GM18526 (cell line): ENCODE measurements around the gene SYNDIG1.

Experiments
- POLR2A ChIP-seq: IDR thresholded peaks from 3 replicates; pipeline ENCODE4 v1.6.1; 2011; ENCODE audit not compliant: insufficient read length; ENCODE audit errors: extremely low read depth

SYNDIG1 gene

DNA sequence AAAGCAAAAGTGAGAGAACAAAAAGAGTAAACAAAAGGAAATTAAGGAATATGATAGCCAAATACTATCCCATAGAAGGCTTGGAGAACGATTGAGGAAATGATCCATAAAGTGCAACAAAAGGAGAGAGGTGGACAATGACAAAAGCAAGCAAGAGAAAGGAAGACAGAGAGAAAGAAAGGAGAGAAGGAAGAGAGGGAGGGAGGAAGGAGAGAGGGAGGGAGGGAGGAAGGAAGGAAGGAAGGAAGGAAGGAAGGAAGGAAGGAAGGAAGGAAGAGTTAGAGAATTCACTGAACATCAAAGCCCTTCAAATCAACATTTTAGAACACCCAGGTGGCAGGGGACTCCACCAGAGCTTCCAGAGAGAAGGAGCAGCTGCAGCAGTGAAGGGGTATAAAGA lies 185.0 kb downstream of the SYNDIG1 start:
- TF ChIP-seq POLR2A, result no peak

DNA sequence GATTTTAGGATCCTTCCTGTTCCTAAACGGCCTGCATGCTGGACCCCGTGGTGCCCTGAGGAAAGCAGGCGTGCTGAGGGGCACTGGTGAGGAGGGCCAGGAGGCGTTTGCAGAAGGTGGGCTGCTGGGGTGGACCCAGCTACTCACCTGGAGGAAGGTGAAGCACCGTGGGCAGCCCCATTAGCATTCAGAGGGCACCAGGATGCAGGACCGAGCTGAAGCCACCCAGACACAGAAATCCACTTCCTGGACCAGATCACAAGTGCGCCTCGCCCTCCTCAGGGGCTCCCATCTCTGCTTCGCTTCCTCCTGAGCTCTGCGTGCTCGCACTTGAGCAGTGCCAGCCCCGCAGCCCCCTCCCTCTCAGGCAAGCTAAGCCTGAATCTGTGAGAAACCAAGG lies 187.0 kb downstream of the SYNDIG1 start:
- no peak for TF ChIP-seq POLR2A

DNA sequence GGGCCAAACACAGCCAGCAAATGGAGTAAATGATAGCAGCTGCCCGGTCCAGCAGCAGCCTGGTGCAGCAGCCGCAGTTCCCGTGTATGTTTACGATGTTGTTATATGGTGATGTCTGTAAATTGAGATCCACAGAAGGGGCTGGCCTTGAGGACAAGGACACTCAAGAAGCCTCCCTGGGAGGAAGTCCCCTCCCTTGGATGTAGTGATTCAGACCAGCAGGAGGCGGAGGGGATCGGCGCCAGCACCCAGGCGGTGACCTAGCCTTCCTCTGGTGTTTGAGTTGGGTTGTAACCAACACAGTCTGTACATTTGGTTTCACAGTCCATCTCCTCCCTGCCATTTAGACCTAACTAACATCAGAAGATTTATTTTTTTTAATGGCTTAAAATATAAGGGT lies 187.8 kb downstream of the SYNDIG1 start:
- TF ChIP-seq POLR2A, result no peak

DNA sequence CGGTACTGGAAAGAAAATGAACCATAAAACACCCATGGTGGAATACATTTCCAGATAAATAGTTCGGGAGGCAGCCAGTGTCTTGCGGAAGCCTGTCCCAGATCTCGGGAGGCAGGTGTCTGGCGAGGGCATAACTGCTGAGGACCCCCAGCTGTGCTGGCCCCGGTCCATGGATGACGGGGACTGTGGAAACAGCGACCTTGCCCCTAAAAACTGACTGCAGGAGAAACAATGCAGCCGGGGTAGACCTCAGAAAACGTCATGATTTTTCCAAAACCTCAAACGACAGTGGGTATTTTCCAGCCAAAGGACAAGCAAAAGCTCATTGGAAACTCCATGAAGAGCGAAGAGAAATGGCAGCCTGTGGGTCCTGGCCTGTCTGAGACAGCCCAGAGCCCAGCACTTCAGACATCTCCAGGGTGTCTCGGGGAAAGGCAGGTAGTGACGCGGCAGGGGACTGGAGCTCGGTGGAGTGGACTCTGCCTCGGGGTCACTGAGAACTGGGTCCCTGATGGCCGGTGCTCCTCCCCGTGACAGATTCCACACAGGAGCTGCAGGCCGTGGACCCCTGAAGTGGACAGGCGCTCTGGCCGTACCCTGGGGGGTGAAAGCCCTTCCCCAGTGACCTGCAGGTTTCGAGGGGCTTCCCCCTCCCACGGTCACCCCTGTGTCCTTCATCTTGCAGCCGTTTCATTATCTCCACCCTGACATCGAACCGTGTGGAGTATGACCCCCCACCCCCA lies 188.6 kb downstream of the SYNDIG1 start:
- TF ChIP-seq POLR2A, result no peak

DNA sequence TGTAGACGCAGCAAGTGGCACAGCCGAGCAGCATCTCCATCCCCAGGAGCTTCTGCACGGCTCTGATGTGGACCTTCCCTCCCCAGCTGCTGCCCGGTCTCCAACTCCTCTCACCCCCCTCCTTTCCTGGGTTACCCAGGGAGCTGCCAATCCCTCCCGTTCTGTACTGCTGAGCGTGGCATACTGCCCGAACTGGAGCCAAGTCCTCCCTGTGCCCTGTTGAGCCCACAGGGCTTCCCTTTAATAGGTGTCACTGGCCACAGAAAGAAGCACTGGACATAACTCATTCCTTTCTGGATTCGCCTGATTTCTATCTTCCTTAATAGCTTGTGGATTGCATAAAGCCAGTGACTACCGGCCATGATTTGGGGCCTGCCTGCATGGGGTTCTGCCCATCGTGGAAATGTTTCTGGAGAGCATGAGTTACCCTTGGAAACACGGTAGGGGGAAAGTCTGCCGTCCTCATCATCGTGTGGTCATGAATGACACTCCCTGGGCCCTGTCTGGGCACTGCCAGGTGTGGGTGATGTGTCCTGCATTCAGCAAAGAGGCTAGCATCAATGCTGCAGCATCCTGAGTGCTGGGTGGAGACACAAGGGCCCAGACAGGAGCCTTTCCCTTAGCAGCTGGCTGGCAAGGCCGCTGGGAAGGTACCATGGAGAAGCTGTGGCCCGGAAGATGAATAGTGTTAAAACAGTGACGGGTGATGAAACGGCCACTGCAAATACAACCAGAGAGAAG lies 189.7 kb downstream of the SYNDIG1 start:
- no peak for TF ChIP-seq POLR2A

DNA sequence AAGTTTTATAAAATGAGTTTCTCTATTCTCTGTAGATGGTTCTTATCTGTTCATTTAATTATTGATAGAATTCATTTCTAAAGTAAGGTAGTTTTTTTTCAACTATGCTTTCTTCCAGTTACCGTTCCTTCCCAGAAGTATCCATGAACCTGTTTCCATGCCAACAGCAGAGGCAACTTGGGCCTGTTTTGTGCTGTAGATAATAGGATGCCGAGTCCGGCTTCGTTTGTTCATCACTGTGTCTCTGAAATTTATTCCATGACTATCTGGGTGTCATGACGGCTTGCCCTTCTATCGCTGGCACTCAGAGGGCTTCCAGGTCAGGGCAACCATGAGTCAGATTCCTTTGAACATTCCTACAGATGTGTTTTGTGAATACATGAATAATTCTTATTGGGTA lies 190.4 kb downstream of the SYNDIG1 start:
- no peak for TF ChIP-seq POLR2A

DNA sequence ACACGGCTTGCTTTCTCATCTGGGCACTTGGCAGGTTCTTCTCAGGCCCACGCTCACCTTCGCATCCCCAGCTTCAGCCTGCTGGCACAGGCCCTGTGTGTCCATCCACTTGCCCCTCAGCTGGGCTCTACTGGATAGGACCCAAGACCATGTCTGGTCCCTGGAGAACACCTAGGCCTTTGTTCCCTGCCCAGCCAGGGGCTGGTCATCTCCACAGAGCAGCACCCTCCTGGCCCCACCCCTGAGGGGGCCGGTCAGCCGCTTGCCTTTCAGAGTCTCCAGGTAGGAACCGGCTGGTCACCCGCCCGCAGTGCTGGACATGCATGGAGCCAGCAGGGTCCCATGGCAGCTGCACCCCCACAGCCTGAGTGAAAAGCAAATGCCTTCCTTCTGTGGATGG lies 191.2 kb downstream of the SYNDIG1 start:
- TF ChIP-seq POLR2A, result no peak

DNA sequence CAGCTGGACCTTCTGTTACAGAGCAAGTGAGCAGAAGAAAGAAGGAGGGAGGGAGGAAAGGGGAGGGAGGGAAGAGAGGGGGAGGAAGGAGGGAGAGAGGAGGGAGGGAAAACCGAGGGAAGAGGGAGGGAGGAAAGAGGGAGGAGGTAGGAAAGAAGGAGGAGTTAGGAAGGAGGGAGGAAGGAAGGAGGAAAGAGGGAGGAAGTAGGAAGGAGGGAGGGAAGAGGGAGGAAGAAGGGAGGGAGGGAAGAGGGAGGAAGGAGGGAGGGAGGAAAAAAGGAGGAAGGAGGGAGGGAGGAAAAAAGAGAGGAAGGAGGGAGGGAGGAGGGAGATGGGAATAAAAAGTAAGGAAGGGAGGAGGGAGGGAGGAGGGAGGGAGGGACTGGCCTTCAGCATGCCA lies 191.8 kb downstream of the SYNDIG1 start:
- no peak for TF ChIP-seq POLR2A

DNA sequence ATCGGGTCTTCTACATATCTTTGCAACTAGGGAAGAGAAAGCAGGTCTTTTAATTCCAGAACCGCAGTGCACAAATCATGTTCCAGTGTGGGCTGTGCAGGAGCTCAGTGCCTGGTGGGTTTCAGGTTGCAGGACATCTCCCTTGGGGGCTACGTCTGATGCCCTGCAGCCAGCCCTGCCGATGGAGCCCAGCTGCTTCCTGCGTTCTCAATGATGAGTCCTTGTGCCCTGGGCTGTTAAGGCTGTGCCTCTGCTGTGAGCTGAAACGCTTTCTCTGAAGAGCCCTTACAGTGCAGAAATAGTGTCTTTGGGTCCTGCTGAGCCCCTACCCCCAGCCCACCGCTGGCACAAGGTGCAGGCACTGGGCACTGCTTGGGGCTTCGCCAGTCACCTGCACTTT lies 192.9 kb downstream of the SYNDIG1 start:
- no peak for TF ChIP-seq POLR2A

DNA sequence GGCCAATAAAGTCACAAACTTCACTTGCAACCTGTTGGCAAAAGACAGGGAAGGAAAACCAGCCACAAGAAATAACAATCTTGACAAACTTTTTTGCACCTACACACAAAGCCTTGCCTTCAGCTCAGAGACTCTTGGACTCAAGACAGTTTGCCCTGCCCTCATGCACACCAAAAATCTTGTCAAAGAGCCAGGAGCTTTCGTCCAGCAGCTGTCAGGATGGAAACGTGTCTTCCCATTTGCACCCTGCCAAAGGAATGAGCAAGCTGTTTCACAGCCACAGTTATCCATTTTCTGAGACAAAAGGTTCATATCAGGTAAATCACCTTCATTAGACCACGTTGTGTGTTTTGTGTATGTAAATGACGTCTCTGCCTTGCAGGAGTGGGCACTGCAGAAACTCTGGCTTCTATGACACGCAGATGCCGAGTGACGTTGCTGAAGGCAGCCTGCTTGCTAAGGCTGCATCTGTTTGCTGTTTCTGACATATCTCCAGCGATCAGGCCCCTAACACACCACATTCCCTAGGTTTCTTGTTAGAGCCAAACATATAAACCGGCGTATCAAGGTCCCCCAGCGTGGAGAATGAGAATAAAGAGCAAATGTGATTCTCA lies 193.4 kb downstream of the SYNDIG1 start:
- no peak for TF ChIP-seq POLR2A

DNA sequence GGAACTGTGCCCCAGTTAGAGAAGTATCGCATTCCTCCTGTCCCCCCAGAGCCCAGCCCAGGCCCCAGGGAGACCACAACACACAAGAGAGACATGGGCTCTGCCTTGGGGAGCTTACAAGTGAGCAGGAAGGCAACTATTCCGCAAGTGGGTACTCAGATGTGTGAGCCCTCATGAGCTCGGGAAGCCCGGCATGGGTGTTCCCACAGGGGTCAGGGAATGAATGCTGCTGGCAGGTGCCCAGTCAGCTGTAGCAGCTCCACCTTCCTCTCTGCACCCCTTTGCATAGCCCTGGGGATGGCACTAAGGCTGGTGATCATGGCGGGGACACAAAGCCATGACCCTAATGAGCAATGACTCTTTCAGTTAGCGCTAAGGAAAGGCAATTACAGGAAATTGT lies 194.1 kb downstream of the SYNDIG1 start:
- no peak for TF ChIP-seq POLR2A

DNA sequence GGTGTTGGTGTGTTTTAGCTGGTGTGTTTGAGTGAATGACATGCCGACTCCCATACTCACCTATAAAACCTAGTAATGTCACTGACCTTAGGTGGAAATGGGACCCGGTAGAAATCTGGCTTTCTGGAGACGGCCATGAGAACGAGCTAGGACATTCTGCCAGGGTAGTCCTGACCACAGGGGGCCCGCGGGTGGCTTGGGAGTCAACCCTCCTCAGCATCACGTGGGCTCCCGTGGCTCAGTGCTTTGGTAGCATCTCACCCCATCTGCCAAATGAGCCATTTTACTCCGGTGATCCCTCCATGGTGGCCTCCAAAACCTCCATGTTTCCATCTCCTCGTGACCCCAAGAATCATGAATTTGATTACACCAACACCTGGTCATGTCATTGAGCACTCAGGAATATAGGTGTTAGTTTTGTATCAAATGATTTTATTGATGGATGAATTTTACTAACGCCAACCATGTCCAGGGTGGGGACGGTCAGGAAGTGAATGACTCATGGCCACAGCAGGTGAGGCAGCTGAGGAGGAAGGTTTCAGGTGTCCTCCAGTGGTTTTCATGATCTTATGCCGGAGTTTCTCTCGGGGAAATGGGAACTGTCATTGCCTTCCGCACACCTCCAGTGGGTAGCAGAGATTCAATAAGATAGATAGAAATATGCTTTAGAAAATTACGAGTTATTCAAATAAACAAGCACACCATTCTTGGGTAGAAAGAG lies 195.0 kb downstream of the SYNDIG1 start:
- no peak for TF ChIP-seq POLR2A

DNA sequence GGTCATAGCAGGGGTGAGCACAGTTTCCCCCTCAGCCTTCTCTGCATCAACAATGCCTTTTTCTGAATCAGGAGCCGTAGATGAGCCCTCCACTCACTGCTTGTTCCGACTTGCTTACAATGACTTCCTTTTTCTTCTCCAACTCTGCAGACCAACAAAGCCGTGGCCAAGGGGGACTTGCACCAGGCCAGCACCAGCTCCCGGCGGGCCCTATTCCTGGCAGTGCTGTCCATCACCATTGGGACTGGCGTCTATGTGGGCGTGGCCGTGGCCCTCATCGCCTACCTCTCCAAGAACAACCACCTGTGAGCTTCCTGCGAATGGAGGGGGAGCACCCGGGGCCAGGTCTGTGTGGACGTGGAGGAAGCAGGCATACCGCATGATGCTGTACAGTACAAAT lies 195.8 kb downstream of the SYNDIG1 start:
- no peak for TF ChIP-seq POLR2A

DNA sequence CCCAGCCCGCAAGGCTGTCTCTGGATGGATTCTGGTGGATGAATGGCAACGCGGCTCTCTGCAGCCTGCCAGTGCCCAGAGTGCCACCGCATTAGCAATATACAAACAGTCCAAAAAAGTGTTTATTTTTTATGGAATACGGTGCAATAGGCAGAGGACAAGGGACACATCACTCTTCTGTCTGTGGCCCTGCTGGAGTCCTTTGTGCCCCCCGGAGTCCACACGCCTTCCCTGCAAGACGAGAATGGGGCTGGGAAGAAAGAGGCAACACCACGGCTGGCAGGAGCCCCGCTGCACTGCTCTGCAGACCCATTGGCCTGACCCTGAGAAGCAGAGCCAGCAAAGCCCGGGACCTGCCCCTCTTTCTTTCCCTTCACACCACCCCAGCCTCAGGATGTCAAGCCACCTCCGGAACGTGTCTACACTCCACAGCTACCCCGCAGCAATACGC lies 196.3 kb downstream of the SYNDIG1 start:
- no peak for TF ChIP-seq POLR2A

DNA sequence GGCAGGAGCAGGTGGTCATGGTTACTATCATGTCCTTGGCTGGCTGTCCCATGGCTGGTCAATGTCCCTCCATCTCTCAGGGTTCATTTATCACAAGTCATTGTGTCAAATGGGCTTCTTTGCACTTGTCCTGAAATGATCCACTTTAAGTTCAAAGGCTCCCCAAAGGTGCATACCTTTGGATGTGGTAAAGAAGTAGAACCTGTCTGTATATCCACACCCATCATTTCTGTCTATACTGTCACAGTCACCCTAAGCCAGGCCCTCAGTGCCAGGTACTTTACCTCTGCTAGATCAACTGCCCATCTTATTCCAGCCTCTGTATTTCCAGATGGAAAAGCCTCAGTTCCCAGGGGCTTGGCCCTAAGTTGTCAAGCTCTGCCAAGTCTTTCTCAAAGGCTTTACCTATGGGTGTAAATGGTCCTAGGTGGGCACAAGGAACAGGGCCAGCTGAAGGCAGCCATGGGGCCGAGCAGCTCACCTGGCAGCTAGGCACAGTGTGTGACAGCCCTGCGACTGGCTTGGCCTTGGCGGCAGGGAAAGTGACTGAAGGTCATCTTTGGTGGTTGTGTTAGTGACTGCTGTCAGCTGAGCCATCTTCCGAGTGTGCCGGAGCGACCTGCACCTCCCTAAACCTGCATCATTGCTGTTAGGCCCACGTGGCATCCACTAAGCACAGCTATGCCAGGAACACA lies 198.4 kb downstream of the SYNDIG1 start:
- no peak for TF ChIP-seq POLR2A
